ENCODE data around the gene PKM. TPM values are rescaled to one million over a fixed set of nuclear protein-coding genes. Genes with fewer than 3 reads are reported as not detected.

Gene PKM
- total RNA-seq, 1 donor from 2014 or later = 879 TPM

GRCh38 chr15:72183781-72184164 lies 47.2 kb downstream of the PKM start:
- Histone ChIP-seq H3K4me3 (ENCODE audit: low read depth, low read length) (no peak overlapping the region), H3K36me3 (ENCODE audit: control insufficient read depth, insufficient read depth, low read length) (no peaks in the 10 kb centered on the region), H3K27me3 (ENCODE audit: control insufficient read depth, insufficient read depth, low read length) (no peaks in the 10 kb centered on the region)
- no peak for DNase-seq (ENCODE audit: low read depth)
- no peak for TF ChIP-seq CTCF (IDR thresholded peaks at IDR 0.05; ENCODE audit: insufficient read depth, low read length, poor library complexity, severe bottlenecking)

GRCh38 chr15:72182673-72183072 lies 48.3 kb downstream of the PKM start:
- DNase-seq (ENCODE audit: low read depth) = no peak
- no peak for TF ChIP-seq CTCF (IDR thresholded peaks at IDR 0.05; ENCODE audit: insufficient read depth, low read length, poor library complexity, severe bottlenecking)
- H3K27me3 ChIP-seq (ENCODE audit: control insufficient read depth, insufficient read depth, low read length) = no peaks in the 10 kb centered on the region
- no peaks in the 10 kb centered on the region for H3K36me3 ChIP-seq (ENCODE audit: control insufficient read depth, insufficient read depth, low read length)
- no peak overlapping the region for H3K4me3 ChIP-seq (ENCODE audit: low read depth, low read length)

GRCh38 chr15:72182244-72182643 lies 48.7 kb downstream of the PKM start:
- H3K36me3 ChIP-seq (ENCODE audit: control insufficient read depth, insufficient read depth, low read length) = no peaks in the 10 kb centered on the region
- no peak overlapping the region for H3K4me3 ChIP-seq (ENCODE audit: low read depth, low read length)
- no peak for DNase-seq (ENCODE audit: low read depth)
- no peak for TF ChIP-seq CTCF (IDR thresholded peaks at IDR 0.05; ENCODE audit: insufficient read depth, low read length, poor library complexity, severe bottlenecking)
- H3K27me3 ChIP-seq (ENCODE audit: control insufficient read depth, insufficient read depth, low read length) = no peaks in the 10 kb centered on the region

GRCh38 chr15:72180761-72181324 lies 50.1 kb downstream of the PKM start:
- no peak overlapping the region for H3K4me3 ChIP-seq (ENCODE audit: low read depth, low read length)

GRCh38 chr15:72179950-72180581 lies 50.9 kb downstream of the PKM start:
- no peak for DNase-seq (ENCODE audit: low read depth)
- H3K4me3 ChIP-seq (ENCODE audit: low read depth, low read length) = no peak overlapping the region
- no peak for TF ChIP-seq CTCF (IDR thresholded peaks at IDR 0.05; ENCODE audit: insufficient read depth, low read length, poor library complexity, severe bottlenecking)

More at GRCh38 chr15:72180761-72181324, 50.1 kb downstream of the PKM start:
- DNase-seq (ENCODE audit: low read depth) = no peak
- no peaks in the 10 kb centered on the region for H3K27me3 ChIP-seq (ENCODE audit: control insufficient read depth, insufficient read depth, low read length)
- TF ChIP-seq CTCF (IDR thresholded peaks at IDR 0.05; ENCODE audit: insufficient read depth, low read length, poor library complexity, severe bottlenecking) = no peak
- no peaks in the 10 kb centered on the region for H3K36me3 ChIP-seq (ENCODE audit: control insufficient read depth, insufficient read depth, low read length)

More at GRCh38 chr15:72179950-72180581, 50.9 kb downstream of the PKM start:
- no peaks in the 10 kb centered on the region for H3K36me3 ChIP-seq (ENCODE audit: control insufficient read depth, insufficient read depth, low read length)
- peaks cover 2% of the 10 kb centered on the region for H3K27me3 ChIP-seq (ENCODE audit: control insufficient read depth, insufficient read depth, low read length)
